HG03159 (cell line): ENCODE data around the gene NPAS3.

ENCODE experiments used
- ATAC-seq: cut with Tn5 transposase; IDR thresholded peaks from one replicate; pipeline ENCODE4 v1.9.1; 2021; ENCODE audit warnings: mild to moderate bottlenecking, moderate library complexity; ENCODE audit not compliant: unreplicated experiment

NPAS3 gene

GRCh38 chr14:33529787-33530757 is 591.4 kb downstream of the NPAS3 start:
- no peak for ATAC-seq

- no peak for ATAC-seq
Observed at GRCh38 chr14:33532553-33532952, 593.9 kb downstream of the NPAS3 start.

GRCh38 chr14:33534104-33534503 is 595.4 kb downstream of the NPAS3 start:
- ATAC-seq, result no peak

DNA sequence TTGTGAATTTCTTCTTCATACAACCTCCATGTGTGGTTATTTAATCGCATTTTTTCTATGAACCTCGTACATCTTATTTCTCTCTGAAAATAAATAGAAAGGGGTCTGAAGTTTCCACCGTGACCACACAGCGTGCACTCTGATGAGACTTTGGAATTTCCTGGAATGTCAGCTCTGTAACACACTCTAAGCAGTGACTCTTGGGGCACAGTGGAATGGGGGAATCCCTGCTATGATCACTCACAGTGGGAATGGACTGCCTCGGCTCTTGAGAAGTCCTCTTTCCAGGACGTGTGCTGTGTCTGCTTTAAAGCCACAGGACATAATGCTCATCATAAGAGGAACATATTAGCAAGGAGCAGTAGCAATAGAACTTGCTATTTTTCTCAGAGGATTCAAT is 596.0 kb downstream of the NPAS3 start:
- no peak for ATAC-seq

- ATAC-seq, result no peak
Observed at GRCh38 chr14:33539918-33540357, 601.3 kb downstream of the NPAS3 start.

- ATAC-seq, result no peak
Observed at GRCh38 chr14:33541171-33541570, 602.5 kb downstream of the NPAS3 start.

DNA sequence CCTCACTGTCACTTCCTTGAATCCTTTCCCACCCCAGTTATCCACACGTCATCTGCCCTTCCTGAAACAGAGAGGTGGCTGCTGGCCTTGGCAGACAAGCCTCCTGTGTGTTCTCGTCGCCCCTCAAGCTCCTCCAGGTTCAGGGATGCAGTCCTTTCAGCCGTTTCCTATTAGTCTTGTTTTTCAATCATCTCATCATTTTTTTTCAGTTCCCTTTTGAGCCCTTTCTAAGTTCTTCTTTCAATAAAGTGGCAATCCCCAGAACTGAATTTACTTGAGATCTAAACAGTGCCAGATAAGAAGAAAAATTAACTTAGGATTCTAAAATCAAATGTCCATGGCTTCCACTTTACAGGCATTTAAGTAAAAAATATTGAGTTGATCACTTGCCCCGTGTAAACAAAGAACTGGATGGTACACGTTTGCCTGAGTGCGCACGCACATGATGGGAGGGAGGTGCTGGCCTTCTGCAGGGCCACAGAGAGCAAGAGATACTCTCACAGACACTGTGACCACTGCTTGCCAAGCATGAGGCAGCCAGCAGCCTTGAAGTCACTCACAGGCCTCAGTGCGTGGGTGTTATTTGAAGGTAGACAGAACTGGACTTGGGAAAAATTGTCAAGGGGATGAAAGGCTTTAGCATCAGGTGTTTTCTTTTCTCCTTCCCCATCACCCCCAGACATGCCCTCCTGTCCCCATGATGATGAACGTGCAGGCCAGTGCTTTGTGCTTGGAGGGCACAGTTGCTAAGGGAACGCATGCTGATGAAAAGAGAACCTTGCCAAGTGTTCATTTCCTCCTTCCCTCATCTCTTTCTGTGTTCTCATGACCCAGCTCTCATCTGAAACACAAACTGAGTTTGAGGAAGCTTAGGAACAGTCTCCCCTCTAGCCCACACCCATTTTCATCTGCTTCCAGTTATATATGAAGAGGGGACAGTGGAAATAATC is 603.9 kb downstream of the NPAS3 start:
- no peak for ATAC-seq

GRCh38 chr14:33545696-33546095 is 607.0 kb downstream of the NPAS3 start:
- ATAC-seq, result no peak

DNA sequence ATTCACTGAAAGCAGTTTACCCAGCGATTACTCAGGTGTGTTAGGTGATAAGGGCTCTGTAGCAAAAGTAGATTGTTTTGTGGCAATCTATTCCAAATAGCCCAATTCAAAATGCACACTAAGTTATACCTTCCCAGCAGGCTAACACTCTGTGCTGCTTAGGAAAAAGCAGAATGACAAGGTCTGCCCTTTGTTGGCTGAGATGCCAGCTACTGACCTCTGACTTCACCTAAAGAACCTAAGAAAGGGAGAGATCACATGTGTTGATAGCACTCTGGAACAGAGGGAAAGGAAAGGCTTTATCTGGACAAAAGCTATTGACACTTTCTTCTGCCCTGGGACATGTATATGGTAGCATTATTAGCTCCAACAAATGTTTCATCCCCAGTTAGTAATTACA is 609.9 kb downstream of the NPAS3 start:
- no peak for ATAC-seq

DNA sequence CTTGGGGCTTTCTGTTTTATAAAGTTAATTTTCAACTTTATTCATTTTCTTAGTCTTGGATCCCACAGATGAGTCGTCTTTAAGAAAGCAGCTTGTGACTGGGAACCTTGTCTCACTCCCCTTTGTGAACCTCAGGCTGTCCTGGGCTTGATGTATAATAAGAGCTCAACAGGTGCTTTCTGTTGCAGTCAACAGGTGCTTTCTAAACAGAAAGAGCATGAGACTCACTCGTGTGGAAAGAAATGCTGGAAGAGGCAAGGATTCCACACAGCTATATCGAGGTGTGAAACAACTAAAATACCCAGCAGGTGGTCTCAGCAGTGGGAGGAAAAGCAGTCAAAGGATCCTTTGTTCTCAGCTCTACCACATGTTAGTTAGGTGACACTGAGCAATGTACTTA is 613.3 kb downstream of the NPAS3 start:
- ATAC-seq, result no peak

- no peak for ATAC-seq
Observed at GRCh38 chr14:33553706-33554278, 615.1 kb downstream of the NPAS3 start.

- no peak for ATAC-seq
Observed at GRCh38 chr14:33554988-33555387, 616.3 kb downstream of the NPAS3 start.

- no peak for ATAC-seq
Observed at GRCh38 chr14:33555710-33556350, 617.2 kb downstream of the NPAS3 start.

DNA sequence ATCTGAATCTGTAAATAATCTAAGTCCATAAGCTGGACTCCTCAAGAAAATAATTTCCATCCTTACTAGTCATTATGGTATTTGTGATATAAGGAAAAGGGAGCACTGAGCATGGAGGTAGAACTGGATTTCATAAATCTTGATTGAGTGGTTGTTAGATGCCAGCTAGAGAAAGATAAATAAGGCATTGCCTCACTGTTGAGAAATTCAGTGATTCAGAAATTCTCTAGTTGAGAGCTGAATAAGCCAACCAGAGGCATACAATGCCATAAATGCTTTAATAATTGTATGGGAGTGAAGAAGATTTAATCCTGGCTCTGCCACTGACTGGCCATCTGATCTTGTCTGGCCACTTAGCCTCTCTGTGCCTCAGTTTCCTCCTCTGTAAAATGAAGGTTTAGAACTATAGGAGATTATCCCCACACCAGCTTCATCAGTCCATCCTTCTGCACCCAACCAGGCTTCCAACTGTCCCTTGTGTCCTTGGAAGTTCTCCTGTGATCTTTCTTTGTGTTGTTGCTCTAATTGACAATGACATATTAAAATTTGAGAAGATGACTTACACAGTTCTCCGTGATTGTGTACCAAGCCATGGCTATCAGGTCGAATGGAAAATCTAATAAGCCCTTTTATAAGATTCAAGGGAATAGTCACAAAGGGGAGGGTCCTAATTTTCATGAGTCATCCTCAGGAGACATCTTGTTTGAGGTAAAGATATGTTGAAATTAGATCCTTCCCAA is 617.9 kb downstream of the NPAS3 start:
- ATAC-seq, result no peak

DNA sequence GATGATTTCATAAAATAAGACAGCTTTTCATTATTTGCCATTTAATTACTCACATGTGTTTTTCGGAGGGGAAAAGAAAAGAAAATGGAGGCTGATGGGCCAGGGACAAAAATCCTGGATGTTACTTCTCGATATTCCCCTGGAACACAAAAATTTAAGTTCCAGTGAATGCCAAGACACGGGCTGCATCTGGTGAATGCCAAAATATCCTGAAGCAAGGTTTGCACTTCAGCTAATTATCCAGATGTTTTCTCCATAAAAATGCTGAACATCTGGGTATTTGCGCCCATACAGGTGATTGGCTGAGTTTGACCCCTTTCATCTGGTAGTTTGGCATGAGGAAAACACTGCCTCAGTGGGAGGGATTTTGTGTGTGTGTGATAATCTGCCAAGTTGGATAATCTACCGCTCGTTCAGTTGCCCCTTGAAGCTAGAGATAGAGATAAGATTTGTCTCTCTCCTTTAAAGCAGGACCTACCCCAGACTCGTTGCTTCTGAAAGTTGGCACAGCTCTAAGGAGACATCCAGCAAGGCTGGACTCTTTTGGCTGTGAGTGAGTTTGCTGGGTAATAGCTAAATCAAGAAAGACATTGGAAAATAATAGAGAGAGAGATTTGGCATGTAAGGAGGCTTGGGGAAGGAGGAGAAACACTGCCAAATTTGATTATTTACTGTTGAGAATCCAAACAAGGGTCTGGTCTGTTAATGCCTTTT is 622.2 kb downstream of the NPAS3 start:
- ATAC-seq, result no peak

GRCh38 chr14:33561488-33562175 is 623.0 kb downstream of the NPAS3 start:
- ATAC-seq, result no peak

DNA sequence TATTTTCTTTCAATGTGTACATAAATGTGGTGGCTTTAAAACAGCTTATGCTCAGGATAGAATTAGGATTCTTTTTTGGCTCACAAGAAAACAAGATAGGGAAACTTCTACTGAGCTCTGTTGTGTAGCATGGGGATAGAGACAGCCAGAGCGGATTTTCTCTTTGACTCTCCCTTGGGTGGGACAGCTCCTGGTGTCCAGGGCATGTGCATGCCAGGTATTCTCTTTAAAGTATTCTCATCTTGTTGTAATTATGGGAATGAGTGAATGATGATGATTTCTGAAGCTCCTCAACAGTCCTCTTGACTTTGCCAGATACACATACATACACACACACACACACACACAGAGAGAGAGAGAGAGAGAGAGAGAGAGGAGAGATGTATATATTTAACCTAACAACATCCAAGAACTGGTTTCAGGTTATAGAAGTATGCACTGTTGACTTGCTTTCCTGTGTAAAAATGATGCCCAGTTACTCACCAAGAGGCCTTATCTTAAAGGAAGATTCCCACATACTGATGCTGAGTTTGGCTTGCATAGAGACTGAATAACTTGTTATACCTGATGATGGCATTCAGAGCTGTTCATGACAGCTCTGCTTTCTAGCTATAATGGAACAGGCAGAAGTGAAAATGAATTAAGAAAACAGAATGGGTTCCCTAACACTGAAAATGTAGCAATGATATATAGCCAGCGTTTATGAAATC is 624.7 kb downstream of the NPAS3 start:
- ATAC-seq, result no peak

DNA sequence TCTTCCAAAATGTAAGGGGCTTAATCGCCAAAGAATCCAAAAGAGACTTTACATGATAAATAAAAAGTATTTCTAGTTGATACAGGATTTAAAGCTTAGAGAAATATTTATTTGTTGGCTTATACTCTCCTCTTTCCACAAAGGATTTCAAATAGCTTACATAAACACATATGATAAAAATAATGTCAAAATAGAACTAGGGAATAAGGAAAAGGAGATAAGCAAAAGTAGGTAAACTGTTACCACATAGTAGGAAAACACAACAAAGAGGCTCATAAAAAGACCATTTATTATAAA is 625.2 kb downstream of the NPAS3 start:
- no peak for ATAC-seq
